OCI-LY3 (cell line): ENCODE results near the gene HOXD12.

Experiments
- H2AFZ ChIP-seq: fragments of 200-600, 300-600 bp; shearing (Covaris generic); 2 replicates; pipeline ENCODE4 v1.6.0; 2014; ENCODE audit warnings: antibody characterized with exemption, low read depth, low read length
- H3K27ac ChIP-seq: fragments of 200-600, 300-600 bp; sonication (generic); 2 replicates; pipeline ENCODE4 v1.5.1; 2014; ENCODE audit warnings: mild to moderate bottlenecking, low read length, moderate library complexity, mixed read lengths
- H3K27me3 ChIP-seq: fragments of 200-600, 300-600 bp; sonication (generic); 2 replicates; pipeline ENCODE4 v1.6.1; 2014; ENCODE audit warnings: low read depth, low read length, mixed read lengths
- H3K36me3 ChIP-seq: fragments of 200-600, 300-600 bp; sonication (generic); replicated peaks from 2 replicates; pipeline ENCODE3; 2014; ENCODE audit warnings: low read depth, low read length, mixed read lengths
- H3K4me1 ChIP-seq: fragments of 300-600, 200-600 bp; sonication (generic); 2 replicates; pipeline ENCODE4 v1.6.1; 2014; ENCODE audit warnings: low read length, mixed read lengths
- H3K4me2 ChIP-seq: fragments of 200-600, 300-600 bp; sonication (generic); 2 replicates; pipeline ENCODE4 v1.6.1; 2014; ENCODE audit warnings: low read length, mixed read lengths
- H3K4me3 ChIP-seq: fragments of 300-600, 200-600 bp; sonication (generic); 2 replicates; pipeline ENCODE4 v1.5.1; 2014; ENCODE audit warnings: antibody characterized with exemption, mild to moderate bottlenecking, low read length, moderate library complexity
- H3K79me2 ChIP-seq: fragments of 300-600, 200-600 bp; shearing (Covaris generic); 2 replicates; pipeline ENCODE4 v1.6.1; 2014; ENCODE audit warnings: mild to moderate bottlenecking, low read length, mixed read lengths
- H3K9ac ChIP-seq: fragments of 300-600, 200-600 bp; shearing (Covaris generic); 2 replicates; pipeline ENCODE4 v1.6.0; 2014; ENCODE audit warnings: mild to moderate bottlenecking, low read length, moderate library complexity
- H3K9me3 ChIP-seq: fragments of 200-600, 300-600 bp; shearing (Covaris generic); 2 replicates; pipeline ENCODE4 v1.6.1; 2014; ENCODE audit warnings: low read length, mixed read lengths; ENCODE audit not compliant: insufficient read depth
- H4K20me1 ChIP-seq: fragments of 200-600, 300-600 bp; sonication (generic); 2 replicates; pipeline ENCODE4 v1.6.1; 2016; ENCODE audit warnings: low read length, mixed read lengths; ENCODE audit not compliant: insufficient read depth
- CTCF ChIP-seq: fragments of 200-600, 300-600 bp; sonication (generic); IDR thresholded peaks from 2 replicates; pipeline ENCODE4 v1.5.1; 2014; ENCODE audit warnings: antibody characterized with exemption, low read length, low read depth
- EZH2phosphoT487 ChIP-seq: fragments of 200-600 bp; shearing (Covaris generic); IDR thresholded peaks from 2 replicates; pipeline ENCODE4 v1.6.1; 2018; ENCODE audit warnings: antibody characterized with exemption, mixed run types, low read depth

Gene HOXD12

GRCh38 chr2:176096243-176096985 is 3.2 kb upstream of the HOXD12 start:
- peak overlapping the region; percentile 99 for H3K4me2 ChIP-seq
- H2AFZ ChIP-seq = peak overlapping the region; percentile 98
- no peaks in the 10 kb centered on the region for H3K36me3 ChIP-seq
- H3K27me3 ChIP-seq = no peaks in the 10 kb centered on the region
- no peak for TF ChIP-seq CTCF
- no peak for TF ChIP-seq EZH2phosphoT487
- H3K9me3 ChIP-seq = no peaks in the 10 kb centered on the region
- no peaks in the 10 kb centered on the region for H3K79me2 ChIP-seq
- H3K4me3 ChIP-seq = peak overlapping the region; percentile 81
- peak overlapping the region; percentile 51 for H3K27ac ChIP-seq
- H4K20me1 ChIP-seq = no peaks in the 10 kb centered on the region
- peak overlapping the region; percentile 77 for H3K9ac ChIP-seq
- peaks cover 7% of the 10 kb centered on the region for H3K4me1 ChIP-seq

DNA sequence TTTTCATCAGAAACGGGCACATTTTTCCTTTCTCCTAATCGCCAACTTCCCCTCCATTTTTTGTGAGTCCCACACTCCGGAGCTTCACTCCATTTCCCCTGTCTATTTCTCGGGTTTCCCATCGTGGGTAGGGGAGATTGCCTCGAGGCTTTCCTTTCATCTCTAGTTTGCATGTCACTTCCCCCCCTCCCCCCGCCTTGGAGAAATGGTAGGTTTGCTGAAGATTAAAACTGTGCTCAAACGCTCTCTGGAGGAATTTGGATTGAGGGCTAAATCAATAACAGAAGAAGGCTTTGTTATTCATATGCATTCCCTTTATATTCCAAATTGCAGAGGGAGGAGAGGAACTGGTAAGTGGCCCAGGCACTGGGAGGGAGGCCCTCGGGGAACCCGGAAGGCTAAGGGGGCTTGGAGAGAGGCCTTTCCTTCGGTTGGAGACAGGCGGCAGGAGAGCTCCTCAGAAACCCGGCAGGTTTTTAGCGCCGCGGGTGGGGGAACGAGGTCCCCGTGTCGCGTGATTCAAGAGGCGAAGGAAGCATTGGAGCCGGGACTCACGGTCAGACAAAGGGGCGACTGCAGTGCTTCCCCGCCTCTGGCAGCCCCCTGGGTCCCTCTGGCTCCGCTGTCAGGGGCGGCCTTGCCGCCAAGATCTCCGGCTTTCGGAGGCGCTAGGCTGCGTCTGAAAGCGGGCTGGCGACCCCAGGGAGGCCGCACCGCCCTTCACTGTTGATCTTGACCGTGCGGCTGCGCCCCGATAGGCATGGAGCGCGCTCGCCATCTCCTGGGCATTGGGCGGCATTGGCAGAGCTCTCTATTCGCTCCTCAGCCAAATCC is 2.4 kb upstream of the HOXD12 start:
- Histone ChIP-seq H3K79me2 (no peaks in the 10 kb centered on the region), H3K4me1 (peaks cover 7% of the 10 kb centered on the region), H2AFZ (peak overlapping the region; percentile 98), H3K27me3 (no peaks in the 10 kb centered on the region), H3K36me3 (no peaks in the 10 kb centered on the region), H3K9ac (peak overlapping the region; percentile 77), H3K27ac (peak overlapping the region; percentile 51), H3K9me3 (no peaks in the 10 kb centered on the region), H3K4me3 (peak overlapping the region; percentile 81), H3K4me2 (peak overlapping the region; percentile 99), H4K20me1 (no peaks in the 10 kb centered on the region)
- no peak for TF ChIP-seq EZH2phosphoT487
- peak; percentile 78 for TF ChIP-seq CTCF

DNA sequence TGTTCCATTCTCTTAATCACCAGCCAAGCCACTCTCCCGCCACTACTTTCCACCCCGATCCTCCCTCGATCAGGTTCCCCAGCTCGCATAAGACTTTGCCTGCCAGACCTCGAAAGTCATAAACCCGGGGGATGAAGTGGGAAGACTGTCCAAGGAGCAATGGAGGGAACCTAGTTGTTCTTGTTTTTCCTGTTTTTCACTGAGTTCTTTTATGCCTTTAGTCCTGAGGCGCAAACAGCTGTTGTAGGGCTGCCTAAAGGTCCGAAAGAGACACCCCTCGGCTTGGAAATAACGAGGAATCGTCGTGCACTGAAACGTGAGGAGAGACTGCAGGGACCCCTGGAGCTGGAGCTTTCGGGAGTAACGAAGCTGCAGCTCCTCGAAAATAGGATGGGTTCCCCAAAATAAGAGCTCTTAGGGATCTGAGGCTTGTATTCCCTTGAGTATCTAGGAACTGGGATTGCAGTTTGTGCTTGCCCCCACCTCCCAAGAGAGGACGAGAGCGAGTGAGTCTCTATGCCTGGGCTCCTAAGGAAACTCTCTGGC is 1.7 kb upstream of the HOXD12 start:
- no peaks in the 10 kb centered on the region for H3K27me3 ChIP-seq
- peak overlapping the region; percentile 98 for H2AFZ ChIP-seq
- no peak for TF ChIP-seq CTCF
- no peak for TF ChIP-seq EZH2phosphoT487
- H3K4me2 ChIP-seq = peak overlapping the region; percentile 99
- H3K79me2 ChIP-seq = no peaks in the 10 kb centered on the region
- H3K27ac ChIP-seq = no peak overlapping the region
- H3K9ac ChIP-seq = peak overlapping the region; percentile 77
- H3K36me3 ChIP-seq = no peaks in the 10 kb centered on the region
- peaks cover 7% of the 10 kb centered on the region for H3K4me1 ChIP-seq
- no peaks in the 10 kb centered on the region for H3K9me3 ChIP-seq
- no peaks in the 10 kb centered on the region for H4K20me1 ChIP-seq
- peak overlapping the region; percentile 81 for H3K4me3 ChIP-seq
